Measurements from ENCODE around the gene APBB1.
"Not testable (repeated sequence)": the region's sequence is repeated elsewhere in the genome, so short reads cannot be mapped to it uniquely, and the experiment has no call there.

APBB1 gene

DNA sequence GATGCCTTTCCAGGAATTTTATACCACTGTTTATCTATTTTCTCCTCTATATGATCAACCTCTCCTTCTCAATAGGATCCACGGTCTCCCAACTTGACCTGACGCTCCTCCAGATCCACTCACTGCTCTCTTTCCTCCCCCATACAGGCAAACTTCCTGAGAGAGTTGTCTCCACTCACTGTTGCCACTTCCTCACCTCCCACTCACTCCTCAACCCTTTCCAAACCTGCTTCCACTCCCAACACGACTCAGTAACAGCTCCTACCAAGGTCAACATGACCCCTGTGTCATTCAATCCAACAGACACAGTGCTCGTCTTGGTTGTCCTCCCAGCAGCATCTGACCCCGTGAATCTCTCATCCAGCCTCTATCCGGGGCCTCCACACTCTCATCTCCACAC, 3.1 kb downstream of the APBB1 start:
- DNase-seq = no peak

DNA sequence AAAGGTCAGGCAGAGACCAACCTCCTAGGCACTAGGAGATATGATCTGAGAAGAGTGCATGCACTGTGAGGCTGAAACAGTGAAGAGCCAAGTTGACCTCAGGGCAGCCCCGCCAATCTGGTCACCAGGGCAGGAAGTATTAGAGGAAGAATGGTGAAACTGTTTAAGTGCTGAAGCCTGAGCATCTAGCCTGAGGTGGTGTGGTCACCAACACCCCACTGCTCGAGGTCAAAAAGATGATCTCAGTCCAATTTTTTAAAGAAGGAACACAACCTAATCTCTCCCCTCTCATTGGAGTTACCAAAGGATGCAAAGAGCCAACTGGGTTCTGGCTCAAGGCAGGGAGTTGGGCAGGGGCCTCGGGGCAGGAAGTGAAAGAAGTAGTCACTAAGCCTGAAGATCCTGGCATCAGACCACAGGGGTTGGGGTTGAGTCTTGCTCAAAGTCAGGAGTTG, 4.0 kb downstream of the APBB1 start:
- DNase-seq = no peak

DNA sequence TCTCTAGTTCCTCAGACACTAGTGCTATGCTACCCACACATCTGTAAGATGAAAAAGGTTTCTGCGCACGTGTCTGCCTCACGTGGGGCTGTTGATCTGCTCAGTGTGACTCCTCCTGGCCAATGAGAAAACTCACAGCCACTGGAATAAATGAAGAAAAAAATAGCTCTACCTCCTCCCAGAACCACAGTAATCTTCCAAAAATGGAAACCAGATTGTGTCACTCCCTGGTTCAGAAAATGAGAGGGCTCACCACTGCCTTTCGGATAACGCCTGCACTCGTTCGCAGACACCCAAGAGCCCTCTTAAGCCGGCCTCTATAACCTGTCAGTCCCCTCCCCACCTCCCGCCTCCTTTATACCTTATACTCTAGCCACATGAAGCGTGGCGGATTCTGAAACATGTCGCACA, 5.1 kb downstream of the APBB1 start:
- no peak for DNase-seq

DNA sequence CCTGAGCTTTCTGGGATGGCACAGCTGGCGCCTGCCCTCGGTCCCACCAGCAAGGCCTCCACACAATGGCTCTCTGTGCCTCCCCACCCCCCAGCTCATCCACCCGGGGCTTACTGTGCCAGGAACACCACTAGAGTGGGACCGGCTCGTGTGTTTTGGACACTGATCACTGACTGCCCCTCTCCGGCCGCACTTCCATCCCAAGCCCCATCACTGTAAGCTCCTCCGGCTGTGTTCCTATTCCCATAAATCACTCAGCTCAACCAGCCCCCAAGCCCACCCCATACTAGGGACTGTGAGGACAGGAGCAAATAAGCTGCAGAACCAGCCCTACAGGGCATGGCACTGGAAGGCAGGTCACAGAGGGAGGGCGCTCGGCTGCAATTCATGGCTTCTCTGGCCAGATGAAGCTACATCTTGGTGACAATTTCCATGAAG, 7.3 kb downstream of the APBB1 start:
- no peak for DNase-seq

DNA sequence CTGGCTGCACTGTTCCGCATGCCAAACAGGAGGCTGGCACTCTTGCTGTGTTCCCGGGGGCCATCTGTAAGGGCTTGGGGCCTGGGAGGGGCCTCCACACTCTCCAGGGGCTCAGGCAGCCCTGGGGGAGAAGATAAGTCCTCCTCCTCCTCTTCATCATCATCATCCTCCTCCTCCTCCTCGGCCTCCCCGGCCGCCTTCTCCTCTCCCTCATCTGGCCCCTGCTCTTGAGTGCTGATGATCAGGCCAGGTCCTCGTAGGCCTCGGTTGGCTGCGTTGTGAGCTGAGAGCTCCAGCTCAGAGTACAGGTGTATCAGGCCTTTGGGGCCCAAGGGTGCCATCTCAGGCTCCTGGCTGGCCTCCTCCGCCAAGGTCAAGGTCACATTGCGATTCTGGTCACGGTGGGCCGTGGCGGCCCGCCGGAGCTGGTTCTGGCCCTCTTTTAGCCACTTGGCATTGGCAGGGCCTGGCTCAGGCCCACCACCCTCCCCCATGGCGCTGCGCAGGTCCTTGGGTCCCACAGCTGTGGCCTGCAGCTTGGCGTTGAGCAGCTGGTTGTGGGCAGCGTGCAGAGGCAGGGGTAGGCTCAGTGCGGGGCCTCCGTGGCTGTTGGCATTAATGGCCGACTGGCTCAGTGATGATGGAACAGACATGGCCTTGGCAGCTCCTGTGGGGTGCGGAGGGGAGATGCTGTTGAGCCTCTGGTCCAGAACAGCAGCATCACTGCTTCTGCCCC, 8.0 kb downstream of the APBB1 start:
- no peak for DNase-seq

DNA sequence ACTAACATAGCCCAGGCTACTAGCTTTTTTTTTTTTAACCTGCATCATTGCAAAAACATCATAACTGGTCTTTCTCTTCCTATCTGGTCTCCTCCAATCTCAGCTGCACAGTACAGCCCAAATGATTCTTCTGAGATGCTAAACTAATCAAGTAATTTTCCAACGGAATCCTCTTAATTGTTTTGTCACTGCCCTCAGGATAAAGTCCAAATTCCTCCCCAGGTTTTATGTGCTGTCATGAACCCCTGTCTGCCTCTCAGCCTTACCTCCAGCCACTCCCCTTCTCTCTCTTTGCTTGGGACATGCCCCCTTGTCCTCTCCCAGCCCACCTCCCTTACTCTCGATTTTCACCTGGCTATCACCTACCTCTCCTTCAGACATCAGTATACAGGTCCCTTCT, 12.5 kb downstream of the APBB1 start:
- DNase-seq = no peak

DNA sequence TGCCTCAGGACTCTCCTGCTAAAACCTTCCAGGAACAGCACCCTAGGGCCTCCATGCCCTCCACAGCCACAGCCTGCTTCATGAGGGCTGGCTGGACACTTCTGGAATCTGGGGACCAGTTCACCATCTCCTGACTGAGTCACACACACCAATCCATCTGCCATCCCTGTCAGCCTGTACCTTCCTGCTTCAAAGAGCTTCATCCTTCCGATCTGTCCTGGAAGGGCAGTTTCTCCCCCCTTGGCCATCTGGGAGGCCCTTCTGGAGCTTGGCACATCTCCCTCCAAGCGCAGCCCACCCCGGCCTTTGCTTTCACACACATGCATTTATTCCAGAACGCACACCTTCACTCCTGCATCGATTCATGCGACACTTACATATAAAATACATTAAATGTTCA, 13.0 kb downstream of the APBB1 start:
- DNase-seq = no peak

DNA sequence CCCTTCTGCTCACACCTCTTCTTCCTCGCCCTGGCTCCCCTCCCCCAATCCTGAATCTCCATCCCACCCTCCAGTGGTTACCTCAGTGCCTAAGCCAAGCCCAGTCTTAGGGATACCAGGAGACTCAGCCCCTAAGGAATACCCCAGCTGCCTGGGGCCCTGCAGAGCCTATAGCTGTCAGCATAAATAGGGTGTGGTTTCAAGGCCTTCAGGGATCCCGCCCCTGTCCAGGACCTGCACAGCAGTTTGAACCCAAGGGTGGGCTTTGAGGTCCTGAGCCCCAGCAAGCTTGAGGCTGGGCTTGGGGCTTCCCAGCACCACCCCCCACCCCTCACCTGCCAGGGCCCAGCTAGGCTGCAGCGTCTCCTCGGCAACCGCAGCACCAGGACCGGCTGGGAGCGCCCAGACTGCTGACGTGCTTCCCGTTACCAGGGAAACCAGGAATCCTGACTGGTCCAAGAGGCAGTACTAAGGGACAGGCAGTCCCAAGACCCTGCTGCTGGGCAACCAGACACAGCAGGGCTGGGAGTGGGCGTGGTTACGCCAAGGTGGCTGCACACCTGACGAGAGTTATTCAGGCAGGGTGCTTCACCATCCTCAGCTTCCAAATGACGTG, 13.7 kb downstream of the APBB1 start:
- no peak for DNase-seq

DNA sequence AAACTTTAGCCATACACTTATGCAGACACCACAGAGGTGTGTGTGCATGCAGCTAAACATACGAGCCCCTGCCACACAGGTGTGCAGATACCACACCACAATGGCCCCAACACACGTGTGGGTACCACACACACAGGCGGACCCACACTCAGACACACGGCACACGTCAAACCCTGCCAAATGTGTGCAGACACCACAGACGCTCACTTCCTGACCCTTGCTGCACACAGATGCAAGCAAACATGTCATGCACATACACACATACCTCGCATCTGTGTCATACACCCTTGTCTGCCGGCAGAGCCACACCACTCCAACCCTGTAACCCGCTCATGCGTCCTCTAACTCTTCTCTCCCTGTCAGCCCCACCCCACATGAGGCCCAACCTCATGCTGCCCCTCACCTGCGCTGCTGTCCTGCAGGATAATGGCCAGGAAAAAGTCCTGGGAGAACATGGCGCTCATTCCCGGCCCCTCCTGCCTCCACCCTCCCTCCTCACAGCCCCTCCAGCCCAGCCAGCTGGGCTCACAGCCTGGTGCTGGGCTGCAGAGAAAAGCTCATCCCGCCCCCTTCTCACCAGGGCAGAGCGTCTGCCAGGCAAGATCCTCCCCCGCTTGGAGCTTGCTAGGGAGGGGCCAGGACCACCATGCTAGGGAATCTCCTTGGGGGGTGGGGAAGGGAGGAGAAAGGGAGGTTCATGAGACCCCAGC, 14.4 kb downstream of the APBB1 start:
- no peak for DNase-seq

DNA sequence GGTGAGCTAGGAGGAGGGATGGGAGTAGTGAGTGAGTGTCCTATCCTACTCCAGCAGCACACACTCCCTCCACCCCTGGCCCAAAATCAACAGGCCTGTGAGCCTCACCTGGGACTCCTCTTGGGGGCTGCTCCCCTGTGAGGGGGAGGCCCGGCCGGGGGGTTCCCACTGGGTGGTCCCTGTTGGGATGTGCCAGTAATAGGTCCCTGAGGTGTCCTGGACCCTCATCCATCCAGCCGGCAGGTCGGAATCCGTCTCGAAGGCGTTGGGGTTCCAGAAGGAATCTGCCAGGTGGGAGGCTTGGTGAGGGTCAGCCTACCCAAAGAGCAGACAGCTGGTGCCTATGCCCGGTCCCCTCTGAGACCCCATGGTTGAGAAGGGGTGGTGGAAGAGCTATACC, 15.4 kb downstream of the APBB1 start:
- no peak for DNase-seq

DNA sequence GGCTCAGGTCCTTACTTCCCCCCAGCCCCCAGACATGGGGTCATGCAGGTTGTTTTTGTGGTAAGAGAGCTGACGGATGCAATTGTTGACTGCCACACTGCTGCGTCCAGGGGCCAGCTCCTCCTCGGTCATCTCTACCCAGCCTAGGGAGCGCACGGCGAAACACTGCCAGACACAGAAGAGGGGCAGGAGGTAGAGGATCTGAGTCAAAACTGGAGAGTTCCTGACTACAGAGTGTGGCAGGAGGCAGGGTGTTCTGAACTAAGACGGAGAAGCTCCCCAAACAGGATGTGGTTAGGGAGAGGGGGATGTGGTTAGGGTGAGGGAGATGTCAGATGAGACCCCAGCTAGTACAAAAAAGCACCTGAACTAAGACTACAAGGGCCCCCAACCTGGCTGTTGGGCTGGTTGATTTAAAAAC, 16.3 kb downstream of the APBB1 start:
- DNase-seq = no peak

DNA sequence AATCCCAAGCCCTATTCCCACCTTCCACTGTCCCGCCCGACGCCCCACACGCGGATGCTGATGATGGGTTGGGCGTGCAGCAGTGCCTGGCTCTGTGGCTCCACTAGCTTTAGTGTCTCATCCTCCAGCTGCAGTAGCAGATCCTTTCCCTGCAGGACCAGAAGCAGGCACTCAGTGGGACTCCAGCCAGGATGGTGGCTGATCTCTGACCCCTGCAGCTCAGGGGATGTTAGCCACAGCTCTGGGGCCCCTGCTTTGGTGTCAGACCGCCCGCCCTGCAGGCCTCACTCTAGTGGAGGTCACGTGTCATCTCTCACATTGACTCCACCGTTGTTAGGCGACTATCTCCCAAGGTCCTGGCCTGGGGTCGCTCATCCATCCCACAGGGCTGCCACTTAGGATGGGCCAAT, 16.8 kb downstream of the APBB1 start:
- no peak for DNase-seq

DNA sequence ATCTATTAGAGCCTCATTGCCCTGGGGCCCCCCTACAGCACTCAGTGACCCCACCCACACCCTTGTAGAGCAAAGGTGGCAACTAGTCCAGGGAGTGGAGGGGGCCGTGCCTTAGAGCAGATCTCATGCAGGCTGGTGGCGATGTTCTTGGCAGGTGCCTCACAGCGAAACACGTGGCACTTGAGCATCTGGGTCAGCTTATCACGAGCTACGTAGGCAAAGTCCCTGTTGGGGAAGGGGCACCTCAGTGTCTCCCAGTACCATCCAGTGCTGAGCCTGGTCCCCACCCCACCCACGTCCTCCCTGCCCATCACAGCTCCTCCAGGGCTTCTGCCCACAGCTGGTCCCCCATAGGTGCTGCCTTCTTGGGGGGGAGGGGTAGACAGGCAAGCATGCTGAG, 17.4 kb downstream of the APBB1 start:
- DNase-seq = no peak

DNA sequence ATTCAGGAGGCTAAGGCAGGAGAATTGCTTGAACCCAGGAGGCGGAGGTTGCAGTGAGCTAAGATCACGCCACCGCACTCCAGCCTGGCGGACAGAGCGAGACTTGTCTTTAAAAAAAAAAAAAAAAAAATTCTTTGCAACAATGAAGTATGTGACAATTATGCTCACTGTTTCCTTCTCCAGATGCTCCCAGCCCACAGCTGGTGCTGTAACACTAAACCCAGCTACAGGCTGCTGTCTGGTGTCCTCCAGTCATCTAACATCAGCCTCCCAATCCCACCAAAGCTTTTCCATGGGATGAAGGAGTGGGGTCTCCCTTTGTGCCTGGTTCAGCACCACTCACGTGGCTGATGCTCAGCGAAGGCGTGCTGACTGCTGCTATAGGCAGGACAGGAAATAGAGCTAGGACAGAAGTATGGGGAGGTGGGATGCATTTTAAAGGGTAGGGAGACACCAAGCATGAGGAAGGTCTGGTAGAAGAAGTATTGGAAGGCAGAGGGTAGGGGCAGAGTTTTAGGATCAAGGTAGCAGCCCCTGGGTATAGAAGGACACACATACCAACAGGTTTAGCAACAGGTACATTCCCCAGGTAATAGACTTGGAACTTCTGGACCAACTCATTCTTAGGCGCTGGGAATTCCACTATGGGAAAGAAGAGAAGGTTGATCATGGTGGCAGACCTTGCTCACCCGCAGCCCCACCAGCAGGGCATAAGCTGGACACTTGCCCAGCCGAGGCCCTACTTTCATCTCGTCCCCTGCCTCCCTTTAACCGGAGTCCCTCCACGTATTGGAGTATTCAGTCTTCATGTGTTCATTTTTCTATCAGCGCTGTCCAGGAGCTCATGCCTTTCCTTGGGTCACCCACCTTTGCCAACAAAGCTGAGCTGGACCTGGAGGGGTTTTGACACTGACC, 18.2 kb downstream of the APBB1 start:
- DNase-seq = no peak

DNA sequence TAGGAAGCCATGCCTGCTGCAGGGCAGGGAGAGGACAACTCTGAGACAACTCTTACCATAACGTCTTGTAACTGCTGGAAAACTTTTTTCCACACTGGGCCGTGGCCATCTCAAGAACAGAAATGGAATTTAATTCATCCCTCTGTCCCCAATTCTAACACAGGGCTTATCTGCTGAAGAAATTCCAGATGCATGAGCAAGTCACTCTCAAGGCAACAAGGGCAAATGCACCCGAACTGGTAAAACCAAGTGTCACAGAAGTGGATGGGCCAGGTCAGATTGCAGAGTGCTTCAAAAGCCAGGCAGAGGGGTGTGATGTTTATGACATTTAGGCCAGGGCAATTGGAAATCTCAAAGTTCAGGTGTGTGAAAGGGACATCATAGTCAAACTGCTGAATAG, 21.3 kb downstream of the APBB1 start:
- no peak for DNase-seq

DNA sequence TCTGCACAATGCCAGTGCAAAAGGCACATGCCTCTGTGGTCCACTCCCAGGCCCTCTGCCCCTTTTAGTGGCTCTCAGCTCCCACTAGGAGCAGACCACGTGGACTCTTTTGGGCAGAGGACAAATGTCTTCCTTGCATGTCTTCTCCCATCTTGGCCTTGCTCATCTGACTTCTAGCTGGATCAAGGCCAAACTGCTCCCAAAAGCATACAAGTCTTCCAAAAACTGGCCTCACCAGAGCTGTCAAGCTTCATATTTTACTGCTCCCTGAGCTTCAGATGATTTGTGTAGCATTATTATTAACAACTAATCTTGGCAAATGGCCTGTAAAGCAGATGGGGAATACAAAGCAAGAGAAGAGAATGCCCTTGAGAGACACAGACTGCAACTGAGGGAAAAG, 21.7 kb downstream of the APBB1 start:
- no peak for DNase-seq

DNA sequence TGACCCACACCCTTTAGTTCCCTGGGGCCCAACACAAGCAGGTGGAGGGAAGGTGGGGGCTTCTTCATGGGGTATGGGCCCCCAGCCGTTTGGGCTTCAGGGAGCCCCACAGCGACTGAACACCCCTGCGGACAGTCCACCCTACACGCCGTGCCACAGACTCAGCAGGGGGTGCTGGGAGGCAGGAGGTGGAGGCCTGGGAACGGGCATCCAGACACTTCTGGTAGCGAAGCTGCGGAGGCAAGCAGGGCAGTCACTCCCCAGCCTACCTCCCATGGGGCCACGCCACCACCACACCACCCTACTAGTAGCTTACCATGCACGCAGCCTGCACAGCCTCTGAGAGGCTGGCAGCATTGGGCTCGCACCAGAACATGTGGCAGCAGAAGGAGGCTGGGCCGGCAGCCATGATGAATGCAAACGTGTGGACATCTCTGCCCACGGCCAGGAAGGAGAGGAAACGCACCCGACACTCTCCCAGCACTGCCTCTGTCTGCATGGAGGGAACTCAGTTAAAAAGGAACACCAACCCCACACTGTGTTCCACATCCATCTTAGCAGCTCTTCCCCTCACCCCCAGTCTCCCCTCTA, 23.3 kb downstream of the APBB1 start:
- no peak for DNase-seq

DNA sequence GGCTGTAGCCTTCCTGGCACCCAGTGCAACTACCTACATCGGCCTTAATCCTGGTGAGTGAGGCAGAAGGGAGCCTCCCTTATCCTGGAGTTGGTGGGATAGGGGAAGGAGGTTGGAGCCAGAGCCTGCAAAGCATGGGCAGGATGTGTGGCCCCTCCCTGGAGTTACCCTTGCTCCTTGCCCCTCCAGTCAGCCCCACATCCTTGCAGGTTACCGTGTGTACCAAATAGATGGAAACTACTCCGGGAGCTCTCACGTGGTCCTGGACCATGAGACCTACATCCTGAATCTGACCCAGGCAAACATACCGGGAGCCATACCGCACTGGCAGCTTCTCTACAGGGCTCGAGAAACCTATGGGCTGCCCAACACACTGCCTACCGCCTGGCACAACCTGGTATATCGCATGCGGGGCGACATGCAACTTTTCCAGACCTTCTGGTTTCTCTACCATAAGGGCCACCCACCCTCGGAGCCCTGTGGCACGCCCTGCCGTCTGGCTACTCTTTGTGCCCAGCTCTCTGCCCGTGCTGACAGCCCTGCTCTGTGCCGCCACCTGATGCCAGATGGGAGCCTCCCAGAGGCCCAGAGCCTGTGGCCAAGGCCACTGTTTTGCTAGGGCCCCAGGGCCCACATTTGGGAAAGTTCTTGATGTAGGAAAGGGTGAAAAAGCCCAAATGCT, 24.8 kb downstream of the APBB1 start:
- no peak for DNase-seq

DNA sequence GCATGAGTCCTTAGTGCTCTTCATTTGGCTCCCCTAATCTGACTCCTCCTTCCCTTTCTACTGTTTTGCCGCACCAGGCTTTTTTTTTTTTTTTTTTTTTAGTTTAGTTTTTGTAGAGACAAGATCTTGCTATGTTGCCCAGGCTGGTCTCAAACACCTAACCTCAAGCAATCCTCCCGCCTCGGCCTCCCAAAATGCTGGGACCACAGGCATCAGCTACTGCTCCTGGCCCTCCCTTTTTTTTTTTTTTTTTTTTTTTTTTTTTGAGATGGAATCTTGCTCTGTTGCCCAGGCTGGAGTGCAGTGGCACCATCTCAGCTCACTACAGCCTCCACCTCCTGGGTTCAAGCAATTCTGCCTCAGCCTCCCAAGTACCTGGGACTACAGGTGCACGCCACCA, 26.6 kb downstream of the APBB1 start:
- not testable (repeated sequence) for DNase-seq

DNA sequence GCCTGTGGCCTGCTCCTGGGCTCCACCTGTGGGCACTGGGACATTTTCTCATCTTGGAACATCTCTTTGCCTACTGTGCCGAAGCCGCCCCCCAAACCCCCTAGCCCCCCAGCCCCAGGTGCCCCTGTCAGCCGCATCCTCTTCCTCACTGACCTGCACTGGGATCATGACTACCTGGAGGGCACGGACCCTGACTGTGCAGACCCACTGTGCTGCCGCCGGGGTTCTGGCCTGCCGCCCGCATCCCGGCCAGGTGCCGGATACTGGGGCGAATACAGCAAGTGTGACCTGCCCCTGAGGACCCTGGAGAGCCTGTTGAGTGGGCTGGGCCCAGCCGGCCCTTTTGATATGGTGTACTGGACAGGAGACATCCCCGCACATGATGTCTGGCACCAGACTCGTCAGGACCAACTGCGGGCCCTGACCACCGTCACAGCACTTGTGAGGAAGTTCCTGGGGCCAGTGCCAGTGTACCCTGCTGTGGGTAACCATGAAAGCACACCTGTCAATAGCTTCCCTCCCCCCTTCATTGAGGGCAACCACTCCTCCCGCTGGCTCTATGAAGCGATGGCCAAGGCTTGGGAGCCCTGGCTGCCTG, 27.3 kb downstream of the APBB1 start:
- DNase-seq = no peak

DNA sequence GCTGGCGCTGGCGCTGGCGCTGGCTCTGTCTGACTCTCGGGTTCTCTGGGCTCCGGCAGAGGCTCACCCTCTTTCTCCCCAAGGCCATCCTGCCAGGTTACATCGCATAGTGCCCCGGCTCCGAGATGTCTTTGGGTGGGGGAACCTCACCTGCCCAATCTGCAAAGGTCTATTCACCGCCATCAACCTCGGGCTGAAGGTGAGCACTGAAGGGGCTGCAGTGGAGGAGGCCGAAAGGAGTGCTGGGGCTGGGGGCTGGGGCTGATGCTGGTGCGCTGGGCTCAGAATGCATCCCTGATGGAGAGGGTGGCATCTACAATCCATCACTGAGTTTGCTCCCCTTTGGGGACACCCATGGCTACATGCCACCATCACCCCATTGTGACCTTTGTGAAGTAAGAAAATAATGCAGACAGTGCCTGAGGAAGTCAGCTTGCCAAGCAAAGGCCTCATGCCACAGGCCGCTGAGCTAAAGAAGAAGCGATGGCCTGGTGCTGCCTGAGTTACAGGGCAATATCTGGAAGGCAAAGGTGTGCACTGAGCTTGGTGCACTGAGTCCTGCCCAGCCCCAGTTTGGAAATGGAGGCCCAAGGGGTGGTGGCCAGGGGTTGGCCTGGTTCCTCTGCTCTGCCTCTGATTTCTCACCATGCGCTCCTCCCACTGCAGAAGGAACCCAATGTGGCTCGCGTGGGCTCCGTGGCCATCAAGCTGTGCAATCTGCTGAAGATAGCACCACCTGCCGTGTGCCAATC, 28.0 kb downstream of the APBB1 start:
- DNase-seq = no peak
